GM13976 (cell line): ENCODE measurements around the gene GPR34.
"Not testable (repeated sequence)": the region's sequence is repeated elsewhere in the genome, so short reads cannot be mapped to it uniquely, and the experiment has no call there.

Source experiments
- DNase-seq: peaks from one replicate; pipeline ENCODE4 v3.0.0; 2012; ENCODE audit warnings: low spot score
- in situ Hi-C: fragments of 300-500 bp; cut with MboI; formaldehyde crosslinking; loops from one replicate; pipeline ENCODE4 v1.12.0; 2022; ENCODE audit warnings: low sequenced_read_pairs, mixed read lengths, inconsistent platforms; ENCODE audit not compliant: unreplicated experiment
- TF ChIP-seq, protein P1 (sequence below): IDR thresholded peaks from 2 replicates; pipeline ENCODE4 v1.5.1; 2012; ENCODE audit warnings: borderline replicate concordance, mild to moderate bottlenecking; ENCODE audit not compliant: insufficient read depth; ENCODE audit errors: extremely low read depth, missing control alignments, control extremely low read depth

GPR34 gene

DNA sequence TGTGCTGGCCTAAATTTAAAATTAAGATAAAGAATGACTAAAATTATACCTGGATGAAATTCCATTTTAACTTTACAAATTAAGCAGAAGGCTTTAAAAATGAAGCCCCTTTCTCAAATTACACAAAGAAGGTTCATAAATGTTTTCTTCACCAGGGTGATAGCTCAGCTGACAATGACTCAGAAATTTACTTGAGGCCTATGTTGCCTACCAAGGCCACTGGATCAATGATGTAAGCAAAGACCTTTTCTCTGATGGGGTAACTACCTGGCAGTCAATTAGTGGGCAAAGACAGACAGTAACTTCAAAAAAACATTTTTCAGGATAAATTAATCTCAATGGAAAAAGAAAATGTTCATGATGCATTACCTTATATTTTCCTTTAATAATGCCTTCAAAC is 23.9 kb upstream of the GPR34 start:
- in situ Hi-C loops = no loop called here
- no peak for DNase-seq
- TF ChIP-seq, protein P1, sequence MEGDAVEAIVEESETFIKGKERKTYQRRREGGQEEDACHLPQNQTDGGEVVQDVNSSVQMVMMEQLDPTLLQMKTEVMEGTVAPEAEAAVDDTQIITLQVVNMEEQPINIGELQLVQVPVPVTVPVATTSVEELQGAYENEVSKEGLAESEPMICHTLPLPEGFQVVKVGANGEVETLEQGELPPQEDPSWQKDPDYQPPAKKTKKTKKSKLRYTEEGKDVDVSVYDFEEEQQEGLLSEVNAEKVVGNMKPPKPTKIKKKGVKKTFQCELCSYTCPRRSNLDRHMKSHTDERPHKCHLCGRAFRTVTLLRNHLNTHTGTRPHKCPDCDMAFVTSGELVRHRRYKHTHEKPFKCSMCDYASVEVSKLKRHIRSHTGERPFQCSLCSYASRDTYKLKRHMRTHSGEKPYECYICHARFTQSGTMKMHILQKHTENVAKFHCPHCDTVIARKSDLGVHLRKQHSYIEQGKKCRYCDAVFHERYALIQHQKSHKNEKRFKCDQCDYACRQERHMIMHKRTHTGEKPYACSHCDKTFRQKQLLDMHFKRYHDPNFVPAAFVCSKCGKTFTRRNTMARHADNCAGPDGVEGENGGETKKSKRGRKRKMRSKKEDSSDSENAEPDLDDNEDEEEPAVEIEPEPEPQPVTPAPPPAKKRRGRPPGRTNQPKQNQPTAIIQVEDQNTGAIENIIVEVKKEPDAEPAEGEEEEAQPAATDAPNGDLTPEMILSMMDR = no peak

DNA sequence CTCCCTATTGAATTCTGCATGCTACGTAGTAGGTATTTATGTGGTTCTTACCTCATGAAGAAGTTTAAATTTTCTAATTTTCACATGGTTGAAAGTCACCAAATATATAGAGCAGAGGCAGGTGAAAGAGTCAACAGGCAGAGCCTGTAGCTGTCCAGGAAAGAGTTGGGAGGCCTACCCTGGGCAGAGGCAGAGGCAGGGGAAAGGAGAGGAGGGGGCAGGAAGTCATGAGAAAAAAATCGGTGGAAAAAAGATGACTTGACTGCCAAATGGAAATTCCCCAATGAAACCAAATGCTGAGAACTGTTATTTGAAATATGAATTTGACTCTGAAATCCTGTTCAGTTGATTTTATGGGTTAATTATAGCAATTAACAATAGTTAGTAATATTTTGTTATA is 23.1 kb upstream of the GPR34 start:
- in situ Hi-C loops = no loop called here
- no peak for DNase-seq
- TF ChIP-seq, protein P1 = no peak

DNA sequence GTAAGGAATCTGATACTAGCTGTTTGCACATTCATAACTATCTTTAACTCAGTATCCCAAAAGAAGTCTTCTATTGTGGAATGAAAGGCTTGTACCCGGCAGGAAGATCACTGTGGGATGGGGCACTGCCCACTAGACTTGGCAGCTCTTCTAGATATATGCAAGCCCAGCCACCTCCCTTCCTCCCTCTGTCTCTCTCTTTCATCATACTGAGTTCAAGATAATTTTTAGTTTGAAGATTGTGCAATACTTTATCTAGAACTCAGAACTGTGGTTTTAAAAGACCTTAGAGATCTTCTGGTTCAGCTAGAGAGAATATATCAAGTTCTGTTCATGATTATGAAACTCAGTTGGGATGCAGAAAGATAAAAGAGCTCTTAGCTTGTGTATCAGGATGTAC is 22.5 kb upstream of the GPR34 start:
- no peak for DNase-seq
- in situ Hi-C loops = no loop called here
- TF ChIP-seq, protein P1 = no peak

DNA sequence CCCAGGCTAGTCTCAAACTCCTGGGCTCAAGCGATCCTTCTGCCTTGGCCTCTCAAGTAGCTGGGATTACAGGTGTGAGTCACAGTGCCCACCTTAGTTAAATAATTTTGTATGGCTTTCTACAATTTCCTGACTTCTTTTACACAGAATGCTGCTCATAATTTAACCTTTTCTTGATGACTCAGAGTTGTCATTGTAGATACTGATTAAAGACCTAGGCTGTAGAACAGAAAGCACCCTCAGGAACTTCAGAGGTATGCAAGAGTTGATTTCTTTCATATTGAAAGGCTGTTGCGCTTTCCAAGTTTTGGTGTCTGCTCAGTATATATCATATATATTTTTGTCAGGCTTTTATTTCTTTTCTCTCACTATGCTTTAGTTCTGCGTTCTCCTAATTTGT is 21.1 kb upstream of the GPR34 start:
- no peak for DNase-seq
- TF ChIP-seq, protein P1 = no peak
- in situ Hi-C loops = no loop called here

GRCh38 chrX:41670112-41670511 is 18.7 kb upstream of the GPR34 start:
- TF ChIP-seq, protein P1 = no peak
- in situ Hi-C loops = no loop called here
- DNase-seq = no peak

DNA sequence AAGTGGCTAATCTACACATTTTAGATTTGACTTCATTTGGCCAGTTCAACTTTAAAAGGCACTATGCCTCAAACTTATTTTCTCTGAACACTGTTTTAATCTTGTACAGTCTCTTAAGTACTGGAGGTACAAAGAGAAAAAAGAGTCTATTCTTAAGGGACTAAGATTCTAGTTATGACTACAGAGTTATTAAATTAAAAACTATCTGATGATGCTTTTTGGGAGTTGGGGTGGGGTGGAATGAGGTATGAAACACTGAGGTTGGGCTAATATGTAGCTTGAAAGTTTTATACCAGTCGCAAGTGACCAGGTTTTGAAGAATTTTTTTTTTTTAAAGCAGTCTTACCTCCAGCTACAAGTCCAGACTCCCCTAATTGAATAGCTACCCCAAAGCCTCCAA is 17.7 kb upstream of the GPR34 start:
- DNase-seq = no peak
- in situ Hi-C loops = no loop called here
- TF ChIP-seq, protein P1 = no peak

GRCh38 chrX:41672643-41673042 is 16.1 kb upstream of the GPR34 start:
- in situ Hi-C loops = no loop called here
- TF ChIP-seq, protein P1 = no peak
- no peak for DNase-seq

DNA sequence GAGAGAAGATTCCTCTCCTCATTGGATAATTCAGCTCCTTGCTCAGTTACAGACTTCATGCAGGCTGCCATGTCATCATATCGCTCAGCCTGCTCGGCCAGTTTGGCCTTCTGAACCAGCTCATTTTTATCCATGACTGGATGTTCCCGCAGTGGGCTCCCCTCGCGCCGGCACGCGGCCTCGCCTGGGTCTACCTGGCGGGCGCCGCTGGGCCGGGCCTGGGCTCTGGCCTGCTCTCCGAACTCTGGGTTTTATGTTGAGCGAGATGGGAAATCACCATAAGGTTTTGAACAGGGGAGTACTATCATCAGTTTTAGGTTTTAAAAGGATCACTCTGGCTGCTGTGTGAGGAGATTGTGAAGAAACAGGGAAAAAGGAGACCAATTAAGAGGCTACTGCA is 12.4 kb upstream of the GPR34 start:
- in situ Hi-C loops, DNase-seq: not testable (repeated sequence)
